GM10248 (cell line): Measurements from ENCODE around the gene MAGEB17.
"Not testable (repeated sequence)": the region's sequence is repeated elsewhere in the genome, so short reads cannot be mapped to it uniquely, and the experiment has no call there.

ENCODE experiments used
- CTCF ChIA-PET: fragments of 300-600 bp; sonication (Branson Sonifier 250); formaldehyde crosslinking; extraction: SDS; loops from one replicate; lab custom pipeline; 2021; ENCODE audit warnings: antibody characterized with exemption; lab: Yijun Ruan, JAX
- POLR2A ChIA-PET: fragments of 350-650 bp; sonication (Branson Sonifier 250); formaldehyde crosslinking; extraction: SDS; loops from one replicate; lab custom pipeline; 2020; ENCODE audit warnings: antibody characterized with exemption; lab: Yijun Ruan, JAX
- DNase-seq: peaks from one replicate; pipeline ENCODE4 v3.0.0; 2012; ENCODE audit errors: extremely low spot score
- TF ChIP-seq, protein P1 (sequence below): IDR thresholded peaks from 2 replicates; pipeline ENCODE4 v1.5.1; 2012; ENCODE audit warnings: mild to moderate bottlenecking, low read depth; ENCODE audit errors: extremely low read depth, missing control alignments, control extremely low read depth

Gene MAGEB17

GRCh38 chrX:16164748-16165147 is 2.5 kb upstream of the MAGEB17 start:
- no peak for DNase-seq
- ChIA-PET CTCF (no interaction called here), POLR2A (no interaction called here)
- TF ChIP-seq, protein P1, sequence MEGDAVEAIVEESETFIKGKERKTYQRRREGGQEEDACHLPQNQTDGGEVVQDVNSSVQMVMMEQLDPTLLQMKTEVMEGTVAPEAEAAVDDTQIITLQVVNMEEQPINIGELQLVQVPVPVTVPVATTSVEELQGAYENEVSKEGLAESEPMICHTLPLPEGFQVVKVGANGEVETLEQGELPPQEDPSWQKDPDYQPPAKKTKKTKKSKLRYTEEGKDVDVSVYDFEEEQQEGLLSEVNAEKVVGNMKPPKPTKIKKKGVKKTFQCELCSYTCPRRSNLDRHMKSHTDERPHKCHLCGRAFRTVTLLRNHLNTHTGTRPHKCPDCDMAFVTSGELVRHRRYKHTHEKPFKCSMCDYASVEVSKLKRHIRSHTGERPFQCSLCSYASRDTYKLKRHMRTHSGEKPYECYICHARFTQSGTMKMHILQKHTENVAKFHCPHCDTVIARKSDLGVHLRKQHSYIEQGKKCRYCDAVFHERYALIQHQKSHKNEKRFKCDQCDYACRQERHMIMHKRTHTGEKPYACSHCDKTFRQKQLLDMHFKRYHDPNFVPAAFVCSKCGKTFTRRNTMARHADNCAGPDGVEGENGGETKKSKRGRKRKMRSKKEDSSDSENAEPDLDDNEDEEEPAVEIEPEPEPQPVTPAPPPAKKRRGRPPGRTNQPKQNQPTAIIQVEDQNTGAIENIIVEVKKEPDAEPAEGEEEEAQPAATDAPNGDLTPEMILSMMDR = no peak

GRCh38 chrX:16171039-16171438 is 3.8 kb downstream of the MAGEB17 start:
- ChIA-PET POLR2A (no interaction called here), CTCF (no interaction called here)
- no peak for DNase-seq
- TF ChIP-seq, protein P1 = no peak

GRCh38 chrX:16171944-16172343 is 4.7 kb downstream of the MAGEB17 start:
- CTCF ChIA-PET = no interaction called here
- TF ChIP-seq, protein P1 = no peak
- DNase-seq = no peak
- POLR2A ChIA-PET = no interaction called here

DNA sequence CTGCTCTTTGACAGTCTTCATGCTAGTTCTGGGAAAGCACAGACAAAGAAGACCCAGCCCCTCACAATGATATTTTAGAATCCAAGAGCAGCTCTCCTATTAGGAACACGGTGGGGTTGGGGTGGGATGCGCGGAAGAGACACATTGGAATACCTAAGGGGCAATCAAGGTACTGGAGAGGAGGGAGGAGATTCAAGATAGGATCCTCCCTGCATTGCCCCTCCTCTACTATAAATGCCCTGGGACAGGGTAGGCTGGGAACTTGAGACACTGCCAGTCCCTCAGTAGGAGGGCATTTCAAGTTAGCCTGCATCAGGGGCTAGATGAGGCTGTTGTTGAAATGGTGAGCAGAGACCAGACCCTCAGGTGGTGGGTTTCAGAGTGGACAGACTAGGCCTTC is 5.1 kb downstream of the MAGEB17 start:
- TF ChIP-seq, protein P1 = no peak
- DNase-seq = no peak
- CTCF ChIA-PET = no interaction called here
- POLR2A ChIA-PET = no interaction called here

GRCh38 chrX:16175329-16176061 is 8.2 kb downstream of the MAGEB17 start:
- TF ChIP-seq, protein P1 = no peak
- POLR2A ChIA-PET = no interaction called here
- CTCF ChIA-PET = no interaction called here
- DNase-seq = no peak

DNA sequence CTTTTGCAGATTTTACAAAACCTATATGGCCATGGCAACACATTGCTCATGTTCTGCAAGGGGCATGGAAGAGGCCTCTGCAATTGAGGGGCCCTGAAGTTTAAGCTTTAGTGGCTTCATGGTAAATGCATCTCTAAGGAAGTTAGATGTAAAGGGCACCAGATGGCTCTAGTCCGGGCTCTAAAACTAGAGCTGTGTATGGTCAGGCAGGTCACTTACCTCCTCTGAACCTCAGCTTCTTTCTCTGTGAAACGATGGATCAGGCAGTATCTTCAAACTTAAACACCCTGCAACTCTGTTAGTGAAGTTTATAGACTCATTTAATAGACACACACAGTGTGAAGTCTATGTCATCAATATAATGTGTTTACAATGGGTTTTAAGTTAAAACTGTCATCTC is 10.0 kb downstream of the MAGEB17 start:
- TF ChIP-seq, protein P1 = no peak
- ChIA-PET CTCF (no interaction called here), POLR2A (no interaction called here)
- no peak for DNase-seq

- POLR2A ChIA-PET, DNase-seq, CTCF ChIA-PET: not testable (repeated sequence)
Observed at GRCh38 chrX:16183843-16184242, 16.6 kb downstream of the MAGEB17 start.
